K562 (cell line): ENCODE results near the gene ANKRD23. TPM values are rescaled to one million over a fixed set of nuclear protein-coding genes. Genes with fewer than 3 reads are reported as not detected.

Experiments used
- BMI1 ChIP-seq: fragments of 150-350 bp; IDR thresholded peaks from 2 replicates; pipeline ENCODE4 v1.6.1; 2014; ENCODE audit warnings: low read length
- CBFA2T2 ChIP-seq: fragments of 450-650 bp; conservative IDR thresholded peaks from 2 replicates; pipeline ENCODE4 v1.6.1; 2017; ENCODE audit warnings: mild to moderate bottlenecking
- CBX3 ChIP-seq, 2 experiments: IDR thresholded peaks; 1 replicate in 1 of 2; 2 replicates in 1 of 2; pipeline ENCODE4 v1.6.1; 2012; ENCODE audit warnings: inconsistent platforms in 2 of 2, low read length in 2 of 2, borderline replicate concordance in 1 of 2, control low read depth in 1 of 2
- CREM ChIP-seq: IDR thresholded peaks from 2 replicates; pipeline ENCODE4 v1.6.1; 2014; ENCODE audit warnings: antibody characterized with exemption, low read depth
- CTBP1 ChIP-seq: fragments of 450-650 bp; IDR thresholded peaks from 2 replicates; pipeline ENCODE4 v1.6.1; 2016; ENCODE audit warnings: borderline replicate concordance
- ESRRA ChIP-seq: fragments of 450-650 bp; IDR thresholded peaks from 2 replicates; pipeline ENCODE4 v1.6.1; 2014; ENCODE audit warnings: low read depth, mild to moderate bottlenecking, moderate library complexity, borderline replicate concordance
- KLF13 ChIP-seq: fragments of 450-650 bp; IDR thresholded peaks from 2 replicates; pipeline ENCODE4 v1.6.1; 2016; ENCODE audit warnings: missing genetic modification characterization, low read depth, mild to moderate bottlenecking, missing compliant biosample characterization, moderate library complexity, borderline replicate concordance
- LCOR ChIP-seq: sonication (generic); formaldehyde crosslinking; IDR thresholded peaks from 2 replicates; pipeline ENCODE4 v1.8.0; 2022; ENCODE audit warnings: mild to moderate bottlenecking, missing genetic modification reagents
- MNT ChIP-seq, 2 experiments: fragments of 450-650 bp; conservative IDR thresholded peaks; 2 replicates each; pipeline ENCODE4 v1.6.1; 2017; ENCODE audit warnings: mild to moderate bottlenecking in 2 of 2, moderate library complexity in 2 of 2
- PML ChIP-seq: IDR thresholded peaks from 2 replicates; pipeline ENCODE4 v1.6.1; 2012; ENCODE audit warnings: low read length, inconsistent platforms
- POU5F1 ChIP-seq: fragments of 150-350 bp; IDR thresholded peaks from 2 replicates; pipeline ENCODE4 v1.6.1; 2014; ENCODE audit warnings: borderline replicate concordance, low read length, low read depth, mild to moderate bottlenecking; ENCODE audit not compliant: partially characterized antibody
- SRF ChIP-seq, 2 experiments: fragments of 250-450, 450-650 bp in 1 of 2; sonication (Bioruptor Pico) in 1 of 2; sonication (generic) in 1 of 2; formaldehyde crosslinking; IDR thresholded peaks; 2 replicates each; pipeline versions ENCODE4 v1.5.0 to v1.5.1; 2020 to 2022; ENCODE audit warnings: mild to moderate bottlenecking in 1 of 2, missing genetic modification reagents in 1 of 2
- SRSF1 ChIP-seq: fragments of 200-400 bp; formaldehyde crosslinking; IDR thresholded peaks from 2 replicates; pipeline ENCODE4 v1.6.1; 2017; ENCODE audit warnings: mild to moderate bottlenecking, low read depth, low read length, moderate library complexity
- ZFP36 ChIP-seq: fragments of 150-350 bp; IDR thresholded peaks from 2 replicates; pipeline ENCODE4 v1.6.1; 2018; ENCODE audit warnings: low read length, low read depth; ENCODE audit not compliant: partially characterized antibody
- ZKSCAN1 ChIP-seq: fragments of 150-350 bp; IDR thresholded peaks from 2 replicates; pipeline ENCODE4 v1.6.1; 2016; ENCODE audit warnings: low read depth, low read length
- ZNF318 ChIP-seq, 2 experiments: fragments of 450-650 bp; IDR thresholded peaks; 2 replicates each; pipeline ENCODE4 v1.6.1; 2016; ENCODE audit warnings: mild to moderate bottlenecking in 2 of 2, borderline replicate concordance in 1 of 2, low read depth in 1 of 2, moderate library complexity in 1 of 2
- polyA plus RNA-seq, 8 experiments: library from polyadenylated mRNA; depleted of rRNA in 4 of 8; stranded (reverse) in 5 of 8; unstranded in 3 of 8; fragments of >200 nt; fragmentation: Nextera tagmentation in 2 of 8; fragmentation: Illumina TruSeq in 1 of 8; extraction: Ambion mirVana in 2 of 8; extraction: Trizol in 1 of 8; gene quantifications; 2 replicates each; pipeline versions ENCODE4 v1.2.1 to v1.2.3, GENCODE V29; 2011 to 2014; ENCODE audit warnings: inconsistent platforms in 1 of 8, missing spikeins in 1 of 8
- total RNA-seq, 7 experiments: library from RNA; depleted of rRNA in 6 of 7; stranded (reverse); fragments of >200 nt in 6 of 7; fragmentation: Illumina TruSeq in 2 of 7; extraction: Trizol in 2 of 7; gene quantifications; 2 replicates each; pipeline versions ENCODE4 v1.2.1 to v1.2.3, GENCODE V29; 2011 to 2021; ENCODE audit warnings: low replicate concordance in 1 of 7
- TF ChIP-seq, protein P1 (sequence below): sonication (generic); formaldehyde crosslinking; IDR thresholded peaks from 2 replicates; pipeline ENCODE4 v1.8.0; 2022; ENCODE audit warnings: mild to moderate bottlenecking, missing genetic modification reagents

The ANKRD23 gene
- total and polyA plus RNA-seq, 9 of the 15 experiments (the other 6 are each of a cell fraction or from before 2014, with no cell fraction given) = 0.32 to 4.8 (median 2.8) TPM

- TF ChIP-seq, protein P1, sequence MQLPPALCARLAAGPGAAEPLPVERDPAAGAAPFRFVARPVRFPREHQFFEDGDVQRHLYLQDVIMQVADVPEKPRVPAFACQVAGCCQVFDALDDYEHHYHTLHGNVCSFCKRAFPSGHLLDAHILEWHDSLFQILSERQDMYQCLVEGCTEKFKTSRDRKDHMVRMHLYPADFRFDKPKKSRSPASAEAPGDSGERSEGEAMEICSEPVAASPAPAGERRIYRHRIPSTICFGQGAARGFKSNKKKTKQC (CRISPR knock-in tag) = no peak; the same call in 1 of the 2 replicates
- TF ChIP-seq MNT (conservative IDR thresholded peaks at IDR 0.05) (peak in 1 of 2 experiments; percentile 75; a peak in 3 of 4 replicates), CBX3 (IDR thresholded peaks at IDR 0.05; ENCODE audit: borderline replicate concordance in 1 of 2, low read length in 2 of 2) (no peak; a peak in 2 of 3 replicates), CREM (peak; percentile 80), CBFA2T2 (no peak), PML (peak; percentile 59), KLF13 (tag) (no peak), BMI1 (no peak), LCOR (0 out of 2 replicates have a peak, but pooled peaks have one; percentile 78), SRF (CRISPR knock-in tag; IDR thresholded peaks at IDR 0.05) (0 out of 4 replicates have a peak, but pooled peaks of 1 of the 2 experiments have one; percentile 7), POU5F1 (no peak), CTBP1 (peak; percentile 95), SRSF1 (no peak), ZNF318 (IDR thresholded peaks at IDR 0.05; ENCODE audit: borderline replicate concordance in 1 of 2, low read depth in 1 of 2) (no peak), ESRRA (peak; percentile 58; the same call in 1 of the 2 replicates), ZFP36 (no peak), ZKSCAN1 (peak; percentile 22; the same call in 1 of the 2 replicates)
Observed at GRCh38 chr2:96857667-96858372, 14.0 kb upstream of the ANKRD23 start, which contains the start of gene ANKRD39 (continued).
